Left renal pelvis (tissue), 4 donors: Measurements from ENCODE around the gene PPP1R8. TPM values are rescaled to one million over a fixed set of nuclear protein-coding genes. Genes with fewer than 3 reads are reported as not detected.
"Not testable (repeated sequence)": the region's sequence is repeated elsewhere in the genome, so short reads cannot be mapped to it uniquely, and the experiment has no call there.

Experiments
- DNase-seq, 4 donors: peaks; one replicate each; pipeline ENCODE4 v3.0.0-alpha.2; 2013; ENCODE audit warnings: low read depth in 4 of 4, low spot score in 3 of 4
- polyA plus RNA-seq, 4 donors: library from polyadenylated mRNA; unstranded; fragments of 120-200 nt; gene quantifications; one replicate each; pipeline ENCODE4 v1.2.1, GENCODE V29; 2013; ENCODE audit not compliant: insufficient read length in 4 of 4

PPP1R8 gene
- 10 to 100 TPM; 51.3 to 63.3 (median 55.7) TPM for polyA plus RNA-seq

- DNase-seq, result peak; percentile 88 to 93 (median 91)
Observed at GRCh38 chr1:27830621-27831440, at the start of gene PPP1R8. TSS of gene PPP1R8 (plus strand) at chr1:27830782. CDS start at chr1:27830836, 54 bp downstream.

GRCh38 chr1:27782950-27783349 lies 47.6 kb upstream of the PPP1R8 start:
- DNase-seq, result no peak

- no peak for DNase-seq
Observed at GRCh38 chr1:27784700-27785099, 45.9 kb upstream of the PPP1R8 start.

GRCh38 chr1:27785781-27786455 lies 44.7 kb upstream of the PPP1R8 start:
- no peak for DNase-seq

DNA sequence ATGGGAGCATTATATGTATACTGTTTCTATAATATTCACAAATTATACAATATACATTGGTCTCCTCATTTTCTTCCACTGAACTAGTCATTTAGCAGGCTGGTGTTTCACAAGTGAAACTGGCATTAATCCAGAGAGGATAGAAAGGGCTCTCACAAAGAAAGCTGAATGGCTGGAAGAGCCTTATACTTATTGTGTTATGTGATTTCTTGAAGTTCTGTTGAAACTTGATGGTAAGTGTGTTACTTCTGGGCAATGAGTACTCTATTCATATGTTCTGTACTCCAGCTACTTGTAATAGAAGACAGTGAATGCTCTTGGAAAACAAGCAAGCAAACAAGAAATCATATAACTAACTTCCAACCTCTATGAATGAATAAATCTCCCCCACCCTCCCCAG lies 42.7 kb upstream of the PPP1R8 start:
- DNase-seq, result no peak

DNA sequence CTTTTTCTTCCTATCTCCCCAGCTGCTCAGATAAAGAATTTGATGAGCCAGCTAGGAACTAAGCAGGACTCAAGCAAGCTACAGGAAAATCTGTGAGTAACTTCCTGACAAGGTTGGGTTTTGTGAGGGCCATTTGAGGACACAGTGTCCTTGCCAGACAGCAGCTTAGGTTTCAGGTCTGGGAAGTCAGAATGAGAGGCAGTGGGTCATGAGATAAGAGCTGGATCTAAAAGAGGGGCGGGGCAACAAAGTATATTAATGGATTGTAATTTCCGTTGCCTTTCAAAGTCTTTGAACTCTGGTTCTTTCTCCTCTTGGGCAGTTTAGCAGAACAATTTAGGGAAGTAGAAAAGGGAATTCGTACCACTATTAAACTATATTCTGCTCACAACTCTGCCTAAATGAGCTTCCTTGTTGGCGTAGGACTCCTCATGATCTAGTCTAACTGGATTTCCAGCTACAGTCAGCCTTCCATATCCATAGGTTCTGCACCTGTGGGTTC lies 41.0 kb upstream of the PPP1R8 start:
- no peak for DNase-seq

GRCh38 chr1:27790270-27790669 lies 40.3 kb upstream of the PPP1R8 start:
- DNase-seq, result not testable (repeated sequence)

DNA sequence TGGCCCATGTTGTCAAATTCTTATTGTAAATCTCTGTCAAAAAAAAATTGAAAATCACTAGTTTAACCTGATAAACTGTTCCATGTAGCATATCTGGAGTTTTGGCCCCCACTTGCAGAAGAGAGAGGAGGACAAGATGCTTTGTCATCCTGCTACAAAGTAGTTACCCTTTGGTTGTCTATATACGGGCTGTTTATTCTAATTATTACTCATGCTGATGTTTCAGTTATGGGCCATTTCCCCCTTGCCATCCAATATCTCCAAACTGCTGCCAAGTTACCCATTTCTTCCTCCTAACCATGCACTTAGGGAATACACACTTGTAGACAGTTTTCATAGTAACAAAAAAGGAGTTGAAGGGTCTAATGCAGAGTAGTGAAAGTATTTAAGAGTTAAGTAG lies 35.0 kb upstream of the PPP1R8 start:
- DNase-seq, result no peak

GRCh38 chr1:27804791-27805190 lies 25.8 kb upstream of the PPP1R8 start:
- no peak for DNase-seq

DNA sequence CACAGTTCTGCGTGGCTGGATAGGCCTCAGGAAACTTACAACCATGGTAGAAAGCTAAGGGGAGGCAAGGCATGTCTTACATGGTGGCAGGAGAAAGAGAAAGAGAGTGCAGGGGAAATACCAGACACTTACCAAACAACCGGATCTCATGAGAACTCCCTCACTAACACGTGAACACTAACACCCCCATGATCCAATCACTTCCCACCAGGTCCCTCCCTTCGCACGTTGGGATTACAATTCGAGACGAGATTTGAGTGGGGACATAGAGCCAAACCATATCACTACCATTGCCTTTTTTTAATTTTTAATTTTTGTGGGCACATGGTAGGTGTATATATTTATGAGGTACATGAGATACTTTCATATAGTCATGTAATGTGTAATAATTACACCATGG lies 23.8 kb upstream of the PPP1R8 start:
- DNase-seq, result no peak

DNA sequence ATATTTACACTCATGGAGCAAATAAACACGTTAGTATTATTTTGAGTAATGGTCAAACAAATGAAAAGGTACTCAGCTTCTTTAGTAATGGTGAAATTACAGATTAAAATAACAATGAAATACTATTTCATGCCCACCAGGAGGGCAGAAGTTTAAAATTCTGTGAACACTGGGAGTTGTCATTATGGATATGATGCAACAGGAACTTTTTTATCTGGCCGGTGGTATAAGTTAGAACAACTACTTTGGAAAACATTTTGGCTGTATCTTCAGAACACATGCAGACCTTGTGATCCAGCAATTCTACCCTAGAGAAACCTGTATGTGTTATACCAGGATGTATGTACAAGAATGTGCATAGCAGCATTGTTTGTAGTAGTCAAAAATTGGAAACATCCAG lies 23.2 kb upstream of the PPP1R8 start:
- DNase-seq, result no peak

GRCh38 chr1:27808131-27808530 lies 22.5 kb upstream of the PPP1R8 start:
- DNase-seq, result not testable (repeated sequence)

GRCh38 chr1:27809883-27810282 lies 20.7 kb upstream of the PPP1R8 start:
- DNase-seq, result no peak

GRCh38 chr1:27811741-27812500 lies 18.7 kb upstream of the PPP1R8 start:
- no peak for DNase-seq

DNA sequence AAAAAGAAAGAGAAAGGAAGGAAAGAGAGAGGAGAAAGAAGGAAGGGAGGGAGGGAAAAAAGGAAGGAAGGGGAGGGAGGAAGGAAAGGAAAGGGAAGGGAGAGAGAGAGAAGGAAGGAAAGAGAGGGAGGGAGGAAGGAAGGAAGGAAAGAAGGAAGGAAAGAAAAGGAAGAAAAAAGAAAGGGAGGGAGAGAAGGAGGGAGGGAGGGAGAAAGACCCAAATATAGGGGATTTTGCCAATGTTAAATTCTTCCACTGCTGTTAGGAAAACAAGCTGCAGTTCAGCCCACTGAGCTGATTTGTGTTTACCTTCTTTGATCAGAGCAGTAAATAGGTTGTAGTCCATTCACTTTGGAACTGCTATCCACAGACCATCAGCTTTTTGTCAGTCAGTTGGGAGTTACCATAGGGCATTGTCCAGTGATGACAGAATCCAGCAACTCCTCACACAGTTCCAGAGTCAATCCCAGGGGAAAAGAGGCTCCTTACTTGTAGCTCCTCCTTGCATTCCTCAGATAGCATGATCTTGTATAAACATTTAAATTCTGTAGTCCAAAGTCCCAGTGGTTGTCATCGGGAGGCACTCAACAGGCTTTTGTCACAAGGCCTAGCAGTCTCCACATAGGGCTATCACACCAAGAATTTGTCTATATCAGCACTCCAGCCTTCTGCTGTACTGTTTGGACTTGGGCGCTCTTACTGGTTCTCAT lies 13.5 kb upstream of the PPP1R8 start:
- peak in 3 of 4 donors; percentile 25 to 48 (median 27) for DNase-seq

GRCh38 chr1:27821761-27822315 lies 8.7 kb upstream of the PPP1R8 start:
- no peak for DNase-seq

DNA sequence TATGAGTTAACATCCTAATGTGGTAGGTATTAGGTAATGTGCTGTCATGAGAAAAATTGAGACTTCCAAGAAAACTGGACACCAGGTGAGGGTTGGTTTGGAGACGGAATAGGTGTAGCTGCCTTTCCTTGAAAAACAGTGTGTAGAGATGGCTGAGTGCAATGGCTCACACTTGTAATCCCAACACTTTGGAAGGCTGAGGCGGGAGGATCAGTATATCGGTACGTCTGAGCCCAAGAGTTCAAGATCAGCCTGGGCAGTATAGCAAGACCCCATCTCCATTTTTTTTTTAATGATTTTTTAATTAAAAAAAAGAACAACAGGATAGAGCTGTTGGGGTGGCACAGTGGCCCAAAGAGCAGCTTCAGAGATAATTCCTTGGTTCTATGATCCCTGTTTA lies 6.8 kb upstream of the PPP1R8 start:
- no peak for DNase-seq

DNA sequence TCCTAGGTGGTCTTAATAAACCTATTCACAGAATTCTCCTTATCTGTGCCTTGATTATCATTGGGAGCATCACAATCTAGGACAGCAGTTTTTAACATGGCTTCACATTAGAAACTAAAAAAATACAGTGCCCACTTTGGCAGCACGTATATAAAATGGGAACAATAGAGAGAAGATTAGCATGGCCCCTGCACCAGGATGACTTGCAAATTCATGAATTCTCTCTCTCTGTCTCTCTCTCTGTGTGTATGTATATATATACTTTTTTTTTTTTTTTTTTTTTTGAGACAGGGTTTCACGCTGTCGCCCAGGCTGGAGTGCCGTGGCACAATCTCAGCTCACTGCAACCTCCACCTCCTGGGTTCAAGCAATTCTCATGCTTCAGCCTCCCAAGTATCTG lies 6.2 kb upstream of the PPP1R8 start:
- no peak for DNase-seq

GRCh38 chr1:27829339-27829960 lies 1.1 kb upstream of the PPP1R8 start:
- not testable (repeated sequence) for DNase-seq
